HG02798 (cell line): ENCODE results near the gene PCDHGC4.

Experiments
- ATAC-seq: cut with Tn5 transposase; IDR thresholded peaks from one replicate; pipeline ENCODE4 v1.9.1; 2021; ENCODE audit warnings: mild to moderate bottlenecking; ENCODE audit not compliant: unreplicated experiment, poor library complexity

PCDHGC4 gene

GRCh38 chr5:141524604-141525597, 40.1 kb downstream of the PCDHGC4 start:
- peak; percentile 86 for ATAC-seq

DNA sequence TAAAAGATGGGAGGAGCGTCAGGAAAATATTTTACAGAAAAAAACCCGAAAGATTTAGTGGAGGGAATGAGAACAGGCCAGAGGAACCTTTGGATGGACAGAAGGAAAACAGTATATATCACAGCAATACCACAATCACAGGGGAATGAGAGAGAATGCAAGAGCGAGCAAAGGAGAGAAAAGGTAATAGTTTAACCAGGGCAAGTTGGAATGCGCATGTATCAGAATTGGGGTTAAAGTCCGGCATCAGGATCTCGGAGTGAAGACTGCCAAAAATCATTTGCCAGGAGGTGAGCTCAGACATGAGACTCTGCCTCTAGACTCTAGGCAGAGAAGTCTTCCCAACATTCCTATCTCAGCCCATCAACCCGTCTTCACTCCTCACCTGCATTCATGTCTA, 40.8 kb downstream of the PCDHGC4 start:
- no peak for ATAC-seq

DNA sequence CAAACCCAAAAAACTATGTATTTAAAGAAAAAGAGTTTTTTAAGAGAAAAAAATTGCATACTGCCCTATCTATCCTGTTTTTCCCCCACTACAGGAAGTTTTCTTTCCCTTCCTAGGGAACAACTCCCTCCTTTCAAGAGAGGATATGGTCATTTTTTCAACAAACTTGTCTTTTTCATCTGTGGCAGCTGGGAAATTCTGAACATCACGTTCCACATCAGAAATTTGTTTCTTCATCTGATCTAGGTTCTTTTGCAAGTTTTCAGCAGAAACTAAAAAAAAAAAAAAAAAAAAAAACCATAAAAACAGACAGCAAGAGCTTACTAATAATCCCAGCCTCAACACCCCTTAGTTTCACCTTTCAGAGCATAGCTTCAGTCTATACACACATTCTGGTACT, 42.6 kb downstream of the PCDHGC4 start:
- ATAC-seq = no peak

- no peak for ATAC-seq
These were observed 43.6 kb downstream of the PCDHGC4 start for GRCh38 chr5:141528291-141528984.

- ATAC-seq = peak; percentile 51
These were observed 44.2 kb downstream of the PCDHGC4 start for GRCh38 chr5:141529002-141529401.

DNA sequence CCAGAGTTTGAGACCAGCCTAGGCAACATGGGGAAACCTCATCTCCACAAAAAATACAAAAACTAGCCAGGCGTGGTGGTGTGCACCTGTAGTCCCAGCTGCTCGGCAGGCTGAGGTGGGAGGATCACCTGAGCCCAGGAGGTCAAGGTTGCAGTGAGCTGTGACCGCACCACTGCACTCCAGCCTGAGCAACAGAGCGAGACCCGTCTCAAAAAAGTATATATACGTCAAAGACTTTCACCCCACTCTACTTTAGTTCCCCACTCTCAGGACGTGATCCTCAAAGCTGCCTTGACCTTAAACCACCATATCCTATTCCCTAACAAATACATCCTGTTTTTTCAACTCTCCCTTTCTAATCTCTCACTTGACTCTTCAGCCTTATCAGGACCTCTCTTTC, 45.0 kb downstream of the PCDHGC4 start:
- peak; percentile 30 for ATAC-seq

DNA sequence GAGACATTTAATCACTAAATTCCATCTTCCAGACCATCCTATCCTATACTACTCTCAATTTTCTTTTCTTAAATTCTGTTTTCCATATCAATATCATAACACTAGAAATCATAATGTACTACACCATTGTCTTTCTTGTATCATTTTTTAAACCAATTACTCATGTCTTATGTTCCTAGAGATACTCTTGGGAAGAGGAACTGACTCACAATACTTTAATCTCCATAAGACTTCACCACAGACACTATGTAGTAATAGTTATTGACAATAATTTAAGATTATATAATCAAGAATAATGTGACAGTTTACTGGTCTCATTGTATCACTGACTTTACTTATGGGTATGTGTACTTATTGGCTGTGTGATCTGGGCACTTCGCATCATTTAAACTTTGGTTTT, 47.9 kb downstream of the PCDHGC4 start:
- ATAC-seq = no peak

- no peak for ATAC-seq
These were observed 49.1 kb downstream of the PCDHGC4 start for GRCh38 chr5:141533897-141534296.

DNA sequence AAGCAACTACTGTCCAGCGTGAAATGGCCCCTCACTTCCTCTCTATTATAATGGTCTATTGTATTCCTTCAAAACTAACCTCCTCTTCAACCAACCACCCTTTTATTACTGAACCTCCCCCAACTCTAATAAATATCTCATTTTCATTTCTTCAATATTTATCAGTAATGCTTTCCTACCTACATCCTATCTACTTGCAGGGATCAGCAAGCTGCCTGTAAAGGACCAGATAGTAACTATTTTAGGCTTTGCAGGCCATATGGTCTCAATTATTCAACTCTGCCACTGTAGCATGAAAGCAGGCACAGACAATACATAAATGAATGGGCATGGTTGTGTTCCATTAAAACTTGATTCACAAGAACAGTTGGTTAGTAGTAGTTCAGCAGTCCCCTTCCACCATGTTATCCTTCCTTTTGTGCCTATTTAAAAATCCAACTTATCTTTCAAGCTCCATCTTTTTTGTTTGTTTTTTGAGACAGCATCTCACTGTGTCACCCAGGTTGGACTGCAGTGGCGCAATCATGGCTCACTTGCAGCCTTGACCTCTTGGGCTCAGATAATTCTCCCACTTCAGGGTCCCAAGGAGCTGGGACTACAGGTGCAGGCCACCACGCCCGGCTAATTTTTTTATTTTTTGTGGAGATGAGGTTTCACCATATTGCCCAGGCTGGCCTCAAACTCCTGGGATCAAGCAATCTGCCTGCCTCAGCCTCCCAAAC, 49.8 kb downstream of the PCDHGC4 start:
- no peak for ATAC-seq
